HG03354 (cell line): Measurements from ENCODE around the gene ZNRF4.

ENCODE experiments used
- ATAC-seq: cut with Tn5 transposase; IDR thresholded peaks from one replicate; pipeline ENCODE4 v1.9.1; 2021; ENCODE audit warnings: mild to moderate bottlenecking; ENCODE audit not compliant: unreplicated experiment, poor library complexity, severe bottlenecking

Gene ZNRF4

GRCh38 chr19:5495792-5496191 lies 40.6 kb downstream of the ZNRF4 start:
- ATAC-seq = no peak

GRCh38 chr19:5497297-5497696 lies 42.1 kb downstream of the ZNRF4 start:
- no peak for ATAC-seq

GRCh38 chr19:5498830-5499550 lies 43.8 kb downstream of the ZNRF4 start:
- ATAC-seq = no peak

GRCh38 chr19:5501907-5502306 lies 46.7 kb downstream of the ZNRF4 start:
- no peak for ATAC-seq

GRCh38 chr19:5503598-5503997 lies 48.4 kb downstream of the ZNRF4 start:
- no peak for ATAC-seq

- ATAC-seq = no peak
These were observed 48.9 kb downstream of the ZNRF4 start for GRCh38 chr19:5504114-5504513.
